SK-N-MC (cell line): ENCODE data around the gene SWAP70.

Experiments
- EZH2 ChIP-seq: fragments of 200-600 bp; sonication (generic); IDR thresholded peaks from one replicate; pipeline ENCODE4 v1.6.1; 2017; ENCODE audit warnings: antibody characterized with exemption
- FOXP2 ChIP-seq: optimal IDR thresholded peaks from 2 replicates; pipeline ENCODE3; 2011; ENCODE audit warnings: mild to moderate bottlenecking, moderate library complexity; ENCODE audit not compliant: insufficient read depth; ENCODE audit errors: extremely low read length, control extremely low read depth
- POLR2AphosphoS5 ChIP-seq: IDR thresholded peaks from 2 replicates; pipeline ENCODE4 v1.6.1; 2012; ENCODE audit warnings: mild to moderate bottlenecking, low read depth, low read length, borderline replicate concordance

GRCh38 chr11:9718147-9718546 is 54.3 kb downstream of the SWAP70 start:
- no peak for TF ChIP-seq EZH2
- TF ChIP-seq POLR2AphosphoS5 = no peak
- TF ChIP-seq FOXP2 = no peak
